GM12873 (cell line): ENCODE measurements around the gene KLHDC10.

Source experiments
- TF ChIP-seq, protein P1 (sequence below): IDR thresholded peaks from 2 replicates; pipeline ENCODE4 v1.5.1; 2012; ENCODE audit warnings: low read depth, mild to moderate bottlenecking, moderate library complexity, low read length, control low read depth; ENCODE audit not compliant: insufficient read depth; ENCODE audit errors: missing control alignments

Gene KLHDC10

DNA sequence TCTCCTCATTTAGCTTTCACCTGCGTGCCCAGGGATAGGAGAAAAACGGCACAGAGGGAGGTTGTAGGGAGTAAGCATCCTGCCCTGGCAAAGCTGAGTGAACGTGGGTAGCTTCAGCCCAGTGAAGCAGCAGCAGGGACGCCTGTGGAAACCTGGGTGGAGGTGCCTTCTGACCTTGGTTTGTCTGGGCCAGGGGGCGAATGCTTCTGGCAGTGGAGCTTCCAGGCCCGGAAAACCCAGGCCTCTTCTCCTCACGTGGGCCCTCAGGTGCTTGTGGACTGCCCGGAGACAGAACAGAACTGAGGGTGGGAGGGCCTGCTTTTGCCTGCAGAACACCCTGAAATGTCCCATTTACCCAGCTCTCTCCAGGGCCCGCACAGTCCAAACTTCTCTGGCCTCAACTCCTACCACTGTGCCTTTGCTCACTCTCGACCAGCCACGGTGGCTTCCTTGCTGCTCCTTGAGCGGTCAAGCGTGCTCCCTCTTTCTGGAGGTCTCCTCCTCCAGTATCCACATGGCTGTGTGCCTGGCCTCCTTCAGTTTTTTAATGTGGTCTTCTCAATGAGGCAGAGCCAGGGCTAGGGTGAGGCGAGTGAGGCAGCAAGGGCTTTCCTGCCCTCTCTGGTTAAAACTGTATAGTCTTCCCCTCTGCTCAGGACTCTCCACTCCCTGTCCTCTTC lies 72.5 kb downstream of the KLHDC10 start:
- TF ChIP-seq, protein P1, sequence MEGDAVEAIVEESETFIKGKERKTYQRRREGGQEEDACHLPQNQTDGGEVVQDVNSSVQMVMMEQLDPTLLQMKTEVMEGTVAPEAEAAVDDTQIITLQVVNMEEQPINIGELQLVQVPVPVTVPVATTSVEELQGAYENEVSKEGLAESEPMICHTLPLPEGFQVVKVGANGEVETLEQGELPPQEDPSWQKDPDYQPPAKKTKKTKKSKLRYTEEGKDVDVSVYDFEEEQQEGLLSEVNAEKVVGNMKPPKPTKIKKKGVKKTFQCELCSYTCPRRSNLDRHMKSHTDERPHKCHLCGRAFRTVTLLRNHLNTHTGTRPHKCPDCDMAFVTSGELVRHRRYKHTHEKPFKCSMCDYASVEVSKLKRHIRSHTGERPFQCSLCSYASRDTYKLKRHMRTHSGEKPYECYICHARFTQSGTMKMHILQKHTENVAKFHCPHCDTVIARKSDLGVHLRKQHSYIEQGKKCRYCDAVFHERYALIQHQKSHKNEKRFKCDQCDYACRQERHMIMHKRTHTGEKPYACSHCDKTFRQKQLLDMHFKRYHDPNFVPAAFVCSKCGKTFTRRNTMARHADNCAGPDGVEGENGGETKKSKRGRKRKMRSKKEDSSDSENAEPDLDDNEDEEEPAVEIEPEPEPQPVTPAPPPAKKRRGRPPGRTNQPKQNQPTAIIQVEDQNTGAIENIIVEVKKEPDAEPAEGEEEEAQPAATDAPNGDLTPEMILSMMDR = no peak

DNA sequence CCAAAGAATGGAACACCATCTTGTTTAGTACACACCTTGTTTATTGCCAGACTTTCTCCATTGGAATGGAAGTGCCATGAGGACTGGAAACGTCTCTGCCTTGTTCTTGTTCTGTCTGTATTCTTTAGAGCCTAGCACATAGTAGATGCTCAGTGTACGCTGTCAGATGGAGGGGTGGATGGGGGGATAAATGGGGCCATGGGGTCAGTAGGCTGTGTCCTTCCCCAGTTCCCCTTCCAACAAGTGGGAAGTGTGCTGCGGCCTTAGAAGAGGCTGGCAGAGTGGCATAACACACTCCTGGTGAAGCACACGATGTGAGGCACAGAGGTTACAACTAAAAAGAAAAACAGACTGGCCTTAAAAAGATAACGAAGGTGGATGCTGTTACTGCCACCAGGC lies 73.0 kb downstream of the KLHDC10 start:
- TF ChIP-seq, protein P1 = no peak

DNA sequence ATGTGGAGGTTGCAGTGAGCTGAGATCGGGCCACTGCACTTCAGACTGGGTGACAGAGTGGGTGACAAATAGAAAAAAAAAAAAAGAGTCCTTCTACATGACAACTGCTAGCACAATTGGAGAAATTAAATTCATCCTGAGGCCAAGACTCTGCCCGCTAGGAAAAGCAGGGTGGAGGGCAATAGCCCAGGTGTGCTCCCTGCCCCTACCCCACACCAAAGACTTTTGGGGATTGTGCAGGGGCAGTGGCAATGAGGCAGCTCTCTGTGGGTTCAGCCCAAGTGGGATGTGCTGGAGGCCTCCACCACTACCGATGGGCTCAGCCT lies 73.6 kb downstream of the KLHDC10 start:
- TF ChIP-seq, protein P1 = no peak

DNA sequence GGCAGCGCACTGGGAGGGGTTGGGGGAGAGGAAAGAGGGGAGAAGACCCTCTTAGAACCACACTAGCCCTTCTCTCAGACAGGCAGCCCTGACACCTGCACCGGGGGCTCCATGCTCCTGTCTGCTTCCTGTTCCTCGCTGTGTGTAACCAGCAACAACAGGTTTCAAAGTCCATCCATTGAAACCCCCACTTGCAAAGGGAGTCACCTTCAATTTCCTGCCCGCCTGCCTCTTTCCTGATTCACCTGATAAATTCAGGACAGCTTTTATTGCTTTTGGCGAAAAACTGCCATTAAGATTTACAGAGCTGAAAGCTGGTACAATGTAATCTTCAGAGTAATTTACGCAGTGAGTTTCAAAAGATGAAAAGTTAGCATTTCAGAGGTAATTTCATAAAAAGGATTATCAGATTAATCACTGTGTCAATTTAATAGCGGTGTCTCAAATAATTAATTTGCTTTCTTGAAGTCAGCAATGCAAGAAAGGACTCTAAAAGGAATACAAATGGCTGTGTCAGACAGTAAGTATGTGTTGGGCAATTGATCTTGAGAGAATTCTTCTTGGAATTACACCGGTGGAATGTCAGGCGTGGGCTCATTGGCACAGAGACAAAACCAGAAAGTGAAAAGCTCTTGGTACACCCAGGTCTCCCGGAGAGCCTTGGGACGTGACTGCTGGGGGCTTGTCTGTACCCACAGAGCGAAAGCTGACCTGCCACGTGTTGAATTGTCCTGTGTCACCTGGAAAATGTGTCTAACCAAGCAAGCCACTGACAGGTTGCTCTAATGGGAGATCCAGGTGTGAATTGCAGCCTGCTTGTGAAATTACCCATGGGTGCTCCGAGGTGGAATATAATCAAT lies 74.2 kb downstream of the KLHDC10 start:
- TF ChIP-seq, protein P1 = no peak

DNA sequence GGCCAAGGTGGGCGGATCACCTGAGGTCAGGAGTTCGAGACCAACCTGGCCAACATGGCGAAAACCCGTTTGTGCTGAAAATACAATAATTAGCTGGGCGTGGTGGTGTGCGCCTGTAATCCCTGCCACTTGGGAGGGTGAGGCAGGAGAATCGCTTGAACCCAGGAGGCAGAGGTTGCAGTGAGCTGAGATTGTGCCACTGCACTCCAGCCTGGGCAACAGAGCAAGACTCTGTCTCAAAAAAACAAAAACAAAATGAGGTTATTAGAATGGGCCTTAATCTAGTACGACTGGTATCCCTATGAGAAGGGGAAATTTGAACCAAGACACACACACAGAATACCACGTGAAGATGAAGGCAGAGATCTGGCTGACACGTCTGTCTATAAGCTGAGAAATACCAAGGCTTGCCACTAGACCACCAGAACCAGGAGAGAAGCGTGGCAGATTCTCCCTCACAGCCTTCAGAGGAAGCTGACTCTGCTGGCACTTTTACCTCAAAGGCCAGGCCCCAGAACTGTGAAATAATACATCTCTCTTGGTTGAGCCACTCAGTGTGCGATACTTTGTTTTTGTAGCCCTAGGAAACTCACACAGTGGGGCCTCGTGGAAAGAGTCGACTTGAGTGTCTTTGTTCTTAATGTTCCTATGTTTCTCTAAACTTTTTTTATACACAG lies 75.2 kb downstream of the KLHDC10 start:
- TF ChIP-seq, protein P1 = no peak

DNA sequence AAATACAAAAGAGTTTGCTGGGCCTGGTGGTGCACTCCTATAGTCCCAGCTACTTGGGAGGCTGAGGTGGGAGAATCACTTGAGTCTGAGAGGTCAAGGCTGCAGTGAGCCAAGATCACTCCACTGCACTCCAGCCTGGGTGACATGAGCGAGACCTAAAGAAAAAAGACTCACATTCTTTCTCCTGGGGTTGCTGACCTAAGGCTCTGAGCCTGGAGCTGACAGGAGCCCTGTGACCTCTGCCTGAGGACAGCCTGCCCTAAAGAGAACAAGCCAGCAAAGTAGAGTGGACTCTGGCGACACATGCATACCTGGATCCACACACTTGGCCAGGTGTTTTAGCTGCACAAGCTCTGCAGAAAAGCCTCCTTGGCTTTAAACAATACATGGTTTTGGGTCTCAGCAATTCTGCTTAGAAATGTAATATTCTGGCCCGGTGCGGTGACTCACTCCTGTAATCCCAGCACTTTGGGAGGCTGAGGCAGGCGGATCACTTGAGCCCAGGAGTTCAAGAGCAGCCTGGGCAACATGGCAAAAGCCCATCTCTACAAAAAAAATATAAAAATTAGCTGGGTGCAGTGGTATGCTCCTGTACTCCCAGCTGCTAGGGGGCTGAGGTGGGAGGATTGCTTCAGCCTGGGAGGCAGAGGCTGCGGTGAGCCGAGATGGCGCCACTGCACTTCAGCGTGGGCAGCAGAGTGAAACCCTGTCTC lies 76.5 kb downstream of the KLHDC10 start:
- TF ChIP-seq, protein P1 = no peak
